ENCODE results near the gene SYNE1.
A peak's percentile ranks its signal among the peaks of the same experiment; 100 is the strongest.

The SYNE1 gene

DNA sequence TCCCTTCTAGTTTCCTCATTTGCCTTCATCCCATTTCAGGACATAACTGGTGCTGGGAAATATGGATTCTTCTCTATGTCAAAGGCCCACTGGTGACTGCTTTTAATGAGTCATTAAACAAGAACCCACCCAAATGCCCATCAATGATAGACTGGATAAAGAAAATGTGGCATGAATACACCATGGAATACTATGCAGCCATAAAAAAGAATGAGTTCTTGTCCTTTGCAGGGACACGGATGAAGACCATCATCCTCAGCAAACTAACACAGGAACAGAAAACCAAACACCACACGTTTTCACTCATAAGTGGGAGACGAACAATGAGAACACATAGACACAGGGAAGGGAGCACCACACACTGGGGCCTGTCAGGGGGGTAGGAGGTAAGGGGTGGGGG, 518.9 kb downstream of the SYNE1 start:
- DNase-seq, result no peak

DNA sequence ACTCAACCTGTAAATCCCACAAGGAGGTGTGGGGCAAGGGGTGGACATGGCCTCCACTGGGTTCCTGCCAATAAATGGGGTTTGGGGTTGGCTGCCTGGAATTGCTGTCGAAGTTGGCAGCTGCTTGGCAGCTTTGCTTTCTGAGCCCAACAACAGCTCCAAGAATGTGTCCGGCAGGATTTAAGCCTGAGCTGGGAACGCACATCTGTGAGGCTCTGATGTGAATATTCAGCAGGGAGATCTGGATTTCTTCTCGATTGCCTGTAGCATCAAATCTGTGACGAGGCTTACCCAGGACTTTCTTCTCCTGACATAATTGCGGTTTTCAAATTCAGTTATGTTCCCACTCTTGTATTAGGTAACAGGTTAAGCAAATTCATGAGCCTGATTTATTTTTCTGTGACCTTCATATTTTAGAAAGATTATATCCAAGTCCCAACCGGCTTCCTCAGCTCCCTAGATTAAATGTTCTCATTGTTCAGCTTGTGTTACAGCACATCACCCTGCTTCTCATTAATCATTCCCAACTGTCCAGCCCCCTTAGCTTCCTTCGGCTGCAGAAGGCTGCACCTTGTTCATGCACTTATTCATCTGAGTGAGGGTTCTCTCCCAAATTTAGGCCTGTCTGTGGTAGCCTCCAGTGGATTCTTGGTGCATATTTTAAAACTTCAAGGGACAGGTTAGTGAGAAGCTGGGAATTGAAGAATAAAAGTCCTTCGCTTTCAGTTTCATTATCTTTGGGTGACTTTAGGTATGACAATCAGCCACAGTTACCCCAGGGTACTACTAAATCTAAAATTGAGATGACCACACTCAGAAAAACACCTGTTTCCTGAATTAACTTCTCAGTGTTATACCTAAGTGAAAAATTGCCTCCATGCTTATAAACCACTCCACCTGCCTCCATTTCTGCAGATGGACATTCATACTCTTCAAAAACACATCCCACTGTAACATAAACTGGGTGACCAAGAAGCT, 519.7 kb downstream of the SYNE1 start:
- no peak for DNase-seq

DNA sequence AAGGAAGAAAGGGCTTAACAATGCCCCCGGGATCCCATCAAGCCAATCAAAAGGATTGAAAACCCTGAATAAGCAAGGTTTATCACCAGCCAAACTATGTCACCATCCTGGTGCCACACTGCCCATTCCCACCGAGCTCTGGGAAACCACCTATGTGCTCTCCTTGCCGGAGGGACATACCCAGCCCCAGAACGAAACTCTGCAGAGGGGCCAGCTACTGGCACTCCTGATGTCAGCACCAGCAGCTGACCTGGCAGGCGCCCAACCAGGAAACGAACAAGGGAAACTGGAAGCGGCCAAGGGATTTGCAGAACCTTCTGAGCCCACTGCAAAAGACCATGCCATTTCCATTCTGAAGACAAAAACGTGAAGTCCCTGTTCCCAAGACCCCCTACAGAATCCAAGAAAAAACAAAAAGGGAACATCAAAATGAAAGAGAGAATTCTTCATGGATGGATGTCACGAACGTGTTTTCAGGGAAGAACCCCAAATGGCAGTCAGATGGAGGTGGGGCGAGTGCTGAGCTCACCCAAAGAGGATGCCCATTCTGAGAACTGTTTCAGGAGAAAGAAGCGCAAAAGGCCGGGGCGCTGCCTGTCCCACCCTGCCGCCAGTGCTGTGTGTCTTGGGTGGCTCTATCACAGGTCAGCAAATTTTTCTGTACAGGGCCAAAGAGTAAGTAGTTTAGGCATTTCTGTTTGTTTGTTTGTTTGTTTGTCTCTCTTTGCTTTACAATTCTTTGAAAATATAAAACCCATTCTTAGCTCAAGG, 524.5 kb downstream of the SYNE1 start:
- DNase-seq, result peak; percentile 58

DNA sequence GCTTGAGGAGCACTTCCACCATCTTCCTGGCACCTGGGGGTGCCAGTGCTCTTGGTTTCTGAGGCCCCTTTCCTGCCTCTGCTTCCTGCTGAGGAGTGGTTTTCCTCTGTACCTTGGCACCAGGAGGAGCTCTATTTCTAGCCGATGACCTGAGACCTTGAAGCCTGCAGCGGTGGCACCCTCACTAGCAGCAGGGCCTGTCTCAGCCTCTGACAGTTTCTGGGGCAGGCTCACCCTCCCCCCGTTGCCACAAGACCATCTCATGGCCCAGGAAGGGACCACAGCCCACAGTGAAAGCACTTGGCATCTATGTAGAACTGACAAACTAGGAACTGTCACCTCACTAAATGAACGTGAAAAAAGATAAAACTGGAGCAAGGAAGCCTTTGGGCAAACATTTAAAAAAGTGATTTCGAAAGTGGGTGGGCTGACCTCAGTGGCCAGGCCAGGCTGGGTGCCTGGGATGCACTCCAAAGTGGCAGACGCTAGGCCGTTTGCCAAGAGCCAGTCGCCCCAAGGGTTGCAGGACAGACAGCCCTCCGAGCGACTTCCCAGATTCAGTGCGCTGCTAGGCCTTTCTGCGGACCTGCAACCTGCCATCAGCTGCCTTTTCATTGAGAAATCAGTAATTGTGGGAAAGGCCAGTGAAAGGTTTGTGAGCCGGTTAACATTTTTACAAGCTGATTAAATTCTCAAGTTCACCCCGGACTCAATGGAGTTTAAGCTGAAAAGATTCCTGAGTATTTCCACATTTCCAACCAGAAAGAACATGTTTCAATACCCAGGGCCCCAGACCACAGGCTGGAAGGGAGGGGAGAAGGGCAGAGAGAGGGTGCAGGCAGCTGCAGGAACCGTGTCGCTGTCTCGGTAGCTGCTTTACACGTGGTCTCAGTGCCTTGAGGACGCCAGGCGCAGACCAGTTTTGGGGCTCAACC, 526.0 kb downstream of the SYNE1 start:
- no peak for DNase-seq

DNA sequence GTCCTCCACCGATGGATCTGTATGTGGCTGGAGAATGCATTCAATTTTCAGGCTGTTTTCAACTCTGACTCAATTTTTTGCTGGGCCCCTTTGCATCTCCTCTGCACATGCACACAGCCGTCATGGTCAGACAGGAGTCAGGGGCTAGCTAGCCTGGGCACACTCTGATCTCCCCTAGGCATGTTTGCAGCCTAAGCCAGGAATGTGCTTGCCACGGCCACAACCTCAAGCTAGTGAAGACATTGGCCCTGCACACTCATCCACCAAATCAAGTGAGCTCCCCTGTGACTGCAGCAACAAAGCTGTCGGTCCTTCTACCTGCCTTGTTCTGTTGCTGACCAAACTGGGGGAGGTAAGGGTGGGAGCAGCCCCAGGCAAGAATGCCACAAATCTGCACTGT, 529.2 kb downstream of the SYNE1 start:
- DNase-seq, result no peak

DNA sequence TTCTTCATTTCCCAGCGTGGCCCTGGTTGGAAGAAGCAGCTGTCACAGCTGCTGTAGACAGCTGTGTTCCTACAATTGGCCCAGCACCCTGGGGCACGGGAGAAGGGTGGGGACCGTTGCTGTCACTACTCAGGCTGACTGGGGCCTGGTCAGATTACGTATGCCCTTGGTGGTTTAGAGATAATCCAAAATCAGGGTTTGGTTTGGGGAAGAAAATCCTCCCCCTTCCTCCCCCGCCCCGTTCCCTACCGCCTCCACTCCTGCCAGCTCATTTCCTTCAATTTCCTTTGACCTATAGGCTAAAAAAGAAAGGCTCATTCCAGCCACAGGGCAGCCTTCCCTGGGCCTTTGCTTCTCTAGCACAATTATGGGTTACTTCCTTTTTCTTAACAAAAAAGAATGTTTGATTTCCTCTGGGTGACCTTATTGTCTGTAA, 537.0 kb downstream of the SYNE1 start:
- DNase-seq, result peak; percentile 63

DNA sequence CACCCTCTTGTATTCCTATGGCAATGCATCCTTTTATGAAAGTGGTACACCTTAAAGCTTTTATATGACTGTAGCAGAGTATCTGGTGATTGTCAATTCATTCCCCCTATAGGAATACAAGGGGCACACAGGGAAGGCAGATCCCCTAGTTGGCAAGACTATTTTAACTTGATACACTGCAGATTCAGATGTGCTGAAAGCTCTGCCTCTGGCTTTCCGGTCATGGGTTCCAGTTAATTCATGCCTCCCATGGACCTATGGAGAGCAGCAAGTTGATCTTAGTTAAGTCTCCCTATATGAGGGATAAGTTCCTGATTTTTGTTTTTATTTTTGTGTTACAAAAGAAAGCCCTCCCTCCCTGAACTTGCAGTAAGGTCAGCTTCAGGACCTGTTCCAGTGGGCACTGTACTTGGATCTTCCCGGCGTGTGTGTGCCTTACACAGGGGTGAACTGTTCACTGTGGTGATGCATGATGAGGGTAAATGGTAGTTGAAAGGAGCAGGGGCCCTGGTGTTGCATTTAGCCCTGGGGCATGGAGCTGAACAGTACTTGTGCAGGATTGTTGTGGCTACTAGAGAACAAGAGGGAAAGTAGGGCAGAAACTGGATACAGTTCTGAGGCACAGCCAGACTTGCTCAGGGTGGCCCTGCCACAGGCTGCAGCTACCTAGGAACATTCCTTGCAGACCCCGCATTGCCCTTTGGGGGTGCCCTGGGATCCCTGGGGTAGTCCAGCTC, 537.5 kb downstream of the SYNE1 start:
- DNase-seq, result no peak

DNA sequence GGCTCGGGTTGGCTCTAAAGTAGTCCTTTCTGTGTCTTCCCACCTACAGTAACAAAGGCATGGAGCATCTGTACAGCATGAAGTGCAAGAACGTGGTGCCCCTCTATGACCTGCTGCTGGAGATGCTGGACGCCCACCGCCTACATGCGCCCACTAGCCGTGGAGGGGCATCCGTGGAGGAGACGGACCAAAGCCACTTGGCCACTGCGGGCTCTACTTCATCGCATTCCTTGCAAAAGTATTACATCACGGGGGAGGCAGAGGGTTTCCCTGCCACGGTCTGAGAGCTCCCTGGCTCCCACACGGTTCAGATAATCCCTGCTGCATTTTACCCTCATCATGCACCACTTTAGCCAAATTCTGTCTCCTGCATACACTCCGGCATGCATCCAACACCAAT, 538.5 kb downstream of the SYNE1 start:
- no peak for DNase-seq

DNA sequence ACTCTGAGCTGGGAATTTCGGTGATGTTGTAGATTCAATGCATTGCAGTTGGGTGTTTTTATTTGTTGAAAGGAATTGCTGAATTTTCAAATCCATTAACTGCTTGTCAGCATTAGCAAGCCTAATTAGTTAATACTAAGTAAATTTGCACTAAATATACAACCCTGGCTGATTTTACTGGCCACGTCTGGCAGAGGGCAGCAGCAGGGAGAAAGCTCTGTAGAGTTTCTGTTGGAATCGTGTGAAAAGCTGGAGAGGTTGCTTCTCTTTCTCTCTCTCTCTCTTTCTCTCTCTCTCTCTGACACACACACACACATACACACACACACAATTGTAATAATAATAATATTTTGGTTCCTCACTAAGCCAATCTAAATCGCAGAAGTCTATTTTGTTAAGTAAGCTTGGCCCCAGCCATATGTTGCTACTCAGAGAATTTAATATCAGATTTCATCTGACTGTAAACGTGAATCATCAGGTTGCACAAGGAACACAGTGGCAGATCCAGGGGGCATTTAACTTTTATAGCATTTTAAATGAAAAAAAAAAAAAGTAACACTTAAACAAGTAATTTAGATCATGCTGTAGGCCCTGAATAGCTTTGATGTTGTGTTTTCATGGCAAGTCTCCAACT, 540.2 kb downstream of the SYNE1 start:
- no peak for DNase-seq

DNA sequence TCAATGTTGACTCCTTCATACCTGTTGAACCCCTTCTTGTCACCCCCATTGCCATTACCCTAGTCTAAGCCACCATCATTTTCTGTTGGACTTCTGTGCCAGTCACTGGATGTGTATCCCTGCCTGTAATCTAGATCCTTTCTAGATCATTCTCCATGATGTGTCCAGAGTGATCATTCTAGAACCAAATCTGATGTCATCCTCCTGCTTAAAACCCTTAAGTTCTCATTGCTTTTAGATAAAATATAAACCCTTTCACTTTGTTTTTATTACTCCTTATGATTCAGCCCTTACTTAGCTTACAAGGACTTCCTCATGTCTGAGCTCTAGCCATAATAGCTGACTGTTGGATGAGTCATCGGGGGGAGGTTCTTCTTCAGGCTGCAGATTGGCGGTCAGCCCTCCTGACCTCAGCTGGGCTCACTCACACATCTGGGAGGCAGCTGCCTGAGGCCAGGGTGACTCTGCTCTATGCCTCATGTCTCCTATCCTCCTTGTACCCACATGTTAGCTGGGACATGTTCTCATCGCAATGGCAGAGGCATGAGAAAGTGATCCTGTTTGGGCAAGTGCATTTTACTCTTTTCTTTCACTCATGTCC, 542.1 kb downstream of the SYNE1 start:
- DNase-seq, result no peak

DNA sequence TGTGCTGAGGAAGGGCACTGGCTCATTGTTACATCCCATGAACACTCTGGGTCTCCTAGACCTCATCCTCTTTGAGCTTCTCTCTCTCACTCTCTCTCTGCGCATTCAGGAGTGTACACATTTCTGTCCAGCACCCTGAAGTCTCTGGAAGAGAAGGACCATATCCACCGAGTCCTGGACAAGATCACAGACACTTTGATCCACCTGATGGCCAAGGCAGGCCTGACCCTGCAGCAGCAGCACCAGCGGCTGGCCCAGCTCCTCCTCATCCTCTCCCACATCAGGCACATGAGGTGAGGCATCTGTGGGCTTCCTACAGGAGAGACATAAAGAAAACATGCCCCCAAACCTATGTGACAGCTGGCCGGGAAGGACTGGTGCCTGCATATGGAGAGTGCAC, 542.9 kb downstream of the SYNE1 start:
- no peak for DNase-seq

DNA sequence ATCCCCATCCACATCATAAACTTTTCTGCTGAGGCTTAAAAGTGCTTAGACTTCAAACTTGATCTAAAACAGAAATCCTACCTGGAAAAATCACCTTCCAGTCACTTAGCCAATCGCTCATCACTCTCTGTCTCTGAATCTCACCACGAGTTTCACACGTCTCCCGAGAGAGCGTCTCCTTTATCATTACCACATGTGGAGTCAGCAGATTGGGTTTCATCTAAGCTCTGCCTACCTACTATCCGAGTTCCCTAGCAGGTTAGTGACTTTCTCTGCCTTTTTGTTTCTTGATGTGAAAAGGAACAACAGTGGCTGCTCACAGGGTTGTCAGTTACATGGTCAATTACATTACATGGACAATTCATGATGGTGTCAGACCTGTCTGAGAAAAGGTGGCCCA, 543.5 kb downstream of the SYNE1 start:
- no peak for DNase-seq

DNA sequence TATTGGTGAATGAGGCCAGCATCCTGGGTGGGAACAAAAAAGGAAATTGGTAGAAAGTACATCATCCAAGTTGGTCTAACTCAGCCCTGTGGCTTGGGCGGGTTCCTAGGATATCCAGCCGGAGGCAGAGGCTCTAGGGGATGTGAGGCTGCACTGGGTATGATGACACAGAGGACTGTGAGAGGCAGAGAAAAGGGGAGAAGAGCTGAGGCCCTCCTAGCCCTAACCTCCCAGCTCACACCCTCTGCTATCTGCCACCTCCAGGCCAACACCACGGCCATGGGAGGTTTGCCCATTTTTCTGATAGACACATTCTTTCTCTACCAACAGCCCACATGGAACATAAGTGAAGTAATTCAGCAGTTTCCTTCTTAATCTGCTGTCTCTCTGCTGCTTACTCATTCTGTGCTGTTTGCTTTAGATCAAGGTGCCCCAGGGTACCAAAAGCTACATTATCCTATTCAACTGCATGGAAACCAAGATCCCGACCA, 545.3 kb downstream of the SYNE1 start:
- DNase-seq, result no peak

DNA sequence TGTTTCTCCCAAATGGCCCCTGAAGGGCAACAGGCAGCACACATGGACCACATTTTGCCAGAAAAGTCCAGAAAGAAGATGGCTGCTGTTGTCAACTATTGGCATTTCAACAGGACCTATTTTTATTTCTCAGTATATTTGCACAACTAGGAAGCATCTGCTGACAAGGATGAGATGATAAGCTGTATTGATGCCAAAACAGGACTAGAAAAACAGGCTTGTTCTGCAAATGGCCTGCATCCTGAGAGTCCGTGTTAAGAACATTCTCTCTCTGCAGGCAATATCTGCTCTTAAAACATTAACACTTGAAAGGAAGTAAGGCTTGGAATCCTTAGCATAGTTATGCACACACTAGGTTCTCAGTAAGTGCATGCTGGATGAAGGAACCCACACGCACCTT, 546.0 kb downstream of the SYNE1 start:
- DNase-seq, result no peak

DNA sequence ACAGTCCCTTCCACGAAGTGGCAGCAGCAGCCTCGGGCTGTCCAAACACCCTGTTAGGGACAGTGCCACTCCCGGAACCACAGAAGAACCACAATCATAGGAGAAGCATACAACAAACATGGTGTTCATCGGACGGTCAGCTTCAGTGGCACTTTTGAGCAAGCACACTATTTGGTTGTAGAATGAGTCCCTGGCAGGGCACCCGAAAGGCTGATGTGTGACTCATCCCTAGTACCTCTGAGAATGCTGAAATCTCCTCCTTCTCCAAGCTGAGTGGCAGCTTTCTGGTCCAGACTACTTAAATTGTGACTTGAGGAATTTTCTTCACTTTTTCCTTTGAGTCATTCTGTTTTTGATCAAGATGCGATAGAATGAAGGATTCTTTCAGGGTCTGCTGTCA, 547.2 kb downstream of the SYNE1 start:
- no peak for DNase-seq

DNA sequence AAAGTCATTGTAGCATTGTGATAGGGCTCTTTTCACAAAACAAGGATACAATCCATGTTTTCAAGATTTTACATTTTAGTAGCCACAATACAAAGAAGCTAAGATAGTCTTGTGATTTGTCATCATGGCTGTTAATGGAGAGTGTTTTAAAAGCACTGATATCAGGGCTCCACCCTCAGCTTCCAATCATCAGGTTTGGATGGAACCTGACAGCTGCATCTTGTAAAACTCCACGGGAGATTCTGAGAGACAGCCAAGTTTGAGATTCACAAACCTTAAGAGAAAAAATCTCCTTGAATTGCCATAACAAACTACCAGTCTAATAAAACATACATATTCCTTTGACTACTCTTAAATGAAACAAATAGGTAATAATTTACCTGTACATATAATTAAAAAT, 549.5 kb downstream of the SYNE1 start:
- no peak for DNase-seq

DNA sequence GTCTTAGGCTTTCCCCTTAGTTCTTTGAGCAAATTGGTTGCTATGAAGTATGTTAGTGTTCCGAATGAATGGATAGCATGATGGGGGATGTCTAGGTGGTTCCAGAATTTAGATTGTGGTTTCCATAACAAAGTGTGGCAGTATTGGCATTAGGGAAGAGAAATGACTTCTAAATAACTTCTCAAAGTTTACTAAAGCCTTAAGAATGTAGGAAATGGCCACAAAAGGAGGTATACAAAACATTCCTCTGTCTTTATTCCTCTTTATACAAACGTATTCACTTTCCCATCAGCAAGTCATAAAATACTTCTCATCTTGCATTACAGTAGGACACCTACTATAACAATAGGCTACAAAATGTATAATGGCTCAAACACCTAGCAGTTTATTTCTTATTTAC, 550.1 kb downstream of the SYNE1 start:
- no peak for DNase-seq

DNA sequence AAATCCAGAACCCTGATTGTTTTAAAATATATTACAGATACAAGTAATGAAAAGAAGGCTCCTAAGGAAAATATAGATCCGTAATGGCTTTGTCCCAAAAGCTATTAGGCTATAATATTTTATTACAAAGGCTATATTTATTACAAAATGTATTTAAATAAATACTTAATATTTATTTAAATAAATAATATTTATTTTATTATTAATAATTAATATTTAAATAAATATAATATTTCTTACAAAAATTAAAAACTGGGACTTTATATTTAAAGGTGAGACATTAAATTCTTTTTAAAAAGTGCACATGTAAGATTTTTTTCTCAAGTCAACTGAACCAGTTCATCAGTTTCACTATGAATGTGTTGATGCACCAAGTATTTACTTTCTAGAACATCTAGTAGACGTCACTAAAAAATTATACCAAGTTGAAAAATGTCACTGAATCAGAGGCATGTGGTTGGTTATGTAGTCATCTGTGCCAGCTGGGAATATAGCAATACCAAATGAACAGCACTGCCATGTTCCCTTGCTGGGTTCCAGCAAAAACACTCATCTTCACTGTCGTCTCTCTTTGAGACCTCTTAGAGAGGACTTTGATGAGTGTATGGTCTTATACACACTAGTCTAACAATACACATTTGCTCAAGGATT, 550.8 kb downstream of the SYNE1 start:
- DNase-seq, result no peak

DNA sequence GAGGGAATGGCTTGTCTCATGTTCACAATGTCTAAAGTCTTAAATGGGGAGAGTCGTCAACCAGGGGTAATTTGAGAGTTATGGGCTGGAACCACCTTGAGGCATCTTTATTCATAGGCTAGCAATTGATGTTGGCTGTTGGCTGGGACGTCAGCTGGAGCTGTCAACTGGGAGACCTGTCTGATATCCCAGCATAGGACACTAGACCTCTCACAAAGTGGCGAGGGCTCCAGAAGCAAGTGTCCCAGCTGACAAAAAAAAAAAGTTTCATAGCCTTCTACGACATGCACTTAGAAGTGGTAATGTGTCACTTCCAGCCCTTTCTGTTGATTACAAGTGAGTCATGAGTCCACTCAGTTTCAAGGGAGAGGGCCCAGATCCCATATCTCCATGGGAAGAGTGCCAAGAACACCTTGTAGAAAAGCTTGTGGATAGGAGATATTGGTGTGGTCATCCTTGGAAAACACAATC, 551.7 kb downstream of the SYNE1 start:
- DNase-seq, result no peak

DNA sequence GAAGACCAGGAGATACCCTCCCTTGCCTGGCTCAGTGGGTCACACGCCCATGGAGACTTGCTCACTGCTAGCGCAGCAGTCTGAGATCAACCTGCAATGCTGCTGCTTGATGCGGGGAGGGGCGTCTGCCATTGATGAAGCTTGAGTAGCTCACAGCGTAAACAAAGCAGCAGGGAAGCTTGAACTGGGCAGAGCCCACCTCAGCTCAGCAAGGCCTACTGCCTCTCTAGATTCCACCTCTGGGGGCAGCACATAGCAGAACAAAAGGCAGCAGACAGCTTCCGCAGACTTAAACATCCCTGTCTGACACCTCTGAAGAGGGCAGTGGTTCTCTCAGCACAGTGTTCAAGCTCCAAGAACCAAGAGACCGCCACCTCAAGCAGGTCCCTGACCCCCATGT, 558.4 kb downstream of the SYNE1 start:
- no peak for DNase-seq
